CD14-positive monocyte (primary cell): ENCODE data around the gene ZNF124. TPM values are rescaled to one million over a fixed set of nuclear protein-coding genes. Genes with fewer than 3 reads are reported as not detected.

ENCODE experiments used
- DNase-seq, 3 donors: peaks; one replicate each; pipeline ENCODE4 v3.0.0-alpha.2; 2011 to 2022
- H2AFZ ChIP-seq: 2 replicates; pipeline ENCODE4 v1.6.0; 2012; ENCODE audit warnings: mild to moderate bottlenecking, low read depth, low read length, inconsistent platforms; ENCODE audit not compliant: insufficient read depth, poor library complexity, severe bottlenecking
- H3K27ac ChIP-seq, 2 donors: 1 replicate in 1 of 2; 2 replicates in 1 of 2; pipeline ENCODE4 v1.5.1; 2012 to 2013; ENCODE audit warnings: low read length in 2 of 2, control low read depth in 1 of 2, inconsistent platforms in 1 of 2, low read depth in 1 of 2, mild to moderate bottlenecking in 1 of 2
- H3K27me3 ChIP-seq, 2 donors: one replicate each; pipeline versions ENCODE4 v1.6.0 to v1.6.1; 2011 to 2013; ENCODE audit warnings: low read length in 2 of 2; ENCODE audit not compliant: control insufficient read depth in 2 of 2, insufficient read depth in 2 of 2
- H3K36me3 ChIP-seq, 2 donors: replicated peaks in 1 of 2; 1 replicate in 1 of 2; 2 replicates in 1 of 2; pipeline versions ENCODE4 v1.5.1 to v1.6.1; 2012 to 2013; ENCODE audit warnings: low read length in 2 of 2, control low read depth in 1 of 2, inconsistent platforms in 1 of 2, mild to moderate bottlenecking in 1 of 2; ENCODE audit not compliant: insufficient read depth in 2 of 2, control insufficient read depth in 1 of 2
- H3K4me1 ChIP-seq, 2 donors: 1 replicate in 1 of 2; 2 replicates in 1 of 2; pipeline versions ENCODE4 v1.5.1 to v1.6.1; 2012 to 2013; ENCODE audit warnings: low read length in 2 of 2, control low read depth in 1 of 2, inconsistent platforms in 1 of 2, mild to moderate bottlenecking in 1 of 2, moderate library complexity in 1 of 2; ENCODE audit not compliant: insufficient read depth in 2 of 2, control insufficient read depth in 1 of 2
- H3K4me2 ChIP-seq: replicated peaks from 2 replicates; pipeline ENCODE3; 2012; ENCODE audit warnings: low read length, moderate library complexity, mild to moderate bottlenecking; ENCODE audit not compliant: poor library complexity, severe bottlenecking; ENCODE audit errors: extremely low read depth
- H3K4me3 ChIP-seq, 3 experiments: fragments of 200-600 bp in 1 of 3; sonication (generic) in 1 of 3; replicated peaks in 1 of 3; 1 replicate in 2 of 3; 2 replicates in 1 of 3; pipeline ENCODE4 v1.5.1; 2011 to 2013; ENCODE audit warnings: low read length in 3 of 3, mild to moderate bottlenecking in 3 of 3, control low read depth in 2 of 3, low read depth in 2 of 3, inconsistent platforms in 1 of 3, moderate library complexity in 1 of 3
- H3K79me2 ChIP-seq: 2 replicates; pipeline ENCODE4 v1.6.0; 2012; ENCODE audit warnings: mild to moderate bottlenecking, control low read depth, inconsistent platforms, low read length, moderate library complexity; ENCODE audit not compliant: insufficient read depth
- H3K9ac ChIP-seq: 2 replicates; pipeline ENCODE4 v1.6.0; 2017; ENCODE audit warnings: low read length, mild to moderate bottlenecking; ENCODE audit not compliant: insufficient read depth, poor library complexity, severe bottlenecking
- H3K9me3 ChIP-seq, 2 donors: replicated peaks in 1 of 2; 1 replicate in 1 of 2; 2 replicates in 1 of 2; pipeline versions ENCODE4 v1.5.1 to v1.6.1; 2012 to 2013; ENCODE audit warnings: low read length in 2 of 2, control low read depth in 1 of 2; ENCODE audit not compliant: control insufficient read depth in 1 of 2, insufficient read depth in 1 of 2
- H4K20me1 ChIP-seq: 2 replicates; pipeline ENCODE4 v1.6.0; 2012; ENCODE audit warnings: mild to moderate bottlenecking, low read length, control low read depth, moderate library complexity; ENCODE audit not compliant: insufficient read depth
- H3K27ac Mint-ChIP-seq, 7 donors: one replicate each; pipeline ENCODE4 v1.8.0; 2020; ENCODE audit warnings: mild to moderate bottlenecking in 7 of 7, mixed read lengths in 7 of 7, moderate library complexity in 6 of 7, inconsistent platforms in 2 of 7
- H3K27me3 Mint-ChIP-seq, 3 donors: one replicate each; pipeline ENCODE4 v1.8.0; 2021 to 2022; ENCODE audit warnings: low read depth in 3 of 3, mild to moderate bottlenecking in 3 of 3, mixed read lengths in 3 of 3, moderate library complexity in 3 of 3, inconsistent platforms in 1 of 3
- H3K36me3 Mint-ChIP-seq, 2 donors: one replicate each; pipeline ENCODE4 v1.8.0; 2020; ENCODE audit warnings: mixed read lengths in 2 of 2, inconsistent platforms in 1 of 2, mild to moderate bottlenecking in 1 of 2
- H3K4me1 Mint-ChIP-seq: one replicate; pipeline ENCODE4 v1.8.0; 2020; ENCODE audit warnings: mild to moderate bottlenecking, mixed read lengths
- H3K4me3 Mint-ChIP-seq, 2 donors: one replicate each; pipeline ENCODE4 v1.8.0; 2020; ENCODE audit warnings: mild to moderate bottlenecking in 2 of 2, mixed read lengths in 2 of 2, moderate library complexity in 1 of 2
- H3K9me3 Mint-ChIP-seq, 7 donors: one replicate each; pipeline ENCODE4 v1.8.0; 2020 to 2022; ENCODE audit warnings: mixed read lengths in 7 of 7, mild to moderate bottlenecking in 6 of 7, moderate library complexity in 6 of 7, inconsistent platforms in 2 of 7
- CTCF ChIP-seq: fragments of 200-600 bp; IDR thresholded peaks from one replicate; pipeline ENCODE4 v1.8.0; 2022; ENCODE audit warnings: antibody characterized with exemption, mild to moderate bottlenecking
- WGBS: methylation state at CpG from one replicate; pipeline ENCODE4 v1.1.5; 2013; ENCODE audit warnings: missing lambda C conversion rate; ENCODE audit not compliant: insufficient coverage; 5-methylcytosine and 5-hydroxymethylcytosine counted together
- intact Hi-C, 2 donors: fragments of 100-400 bp; cut with micrococcal nuclease; formaldehyde crosslinking; loops; one replicate each; pipeline versions ENCODE4 v1.15.0 to v1.15.1; 2023
- polyA plus RNA-seq, 3 donors: library from polyadenylated mRNA; depleted of rRNA in 1 of 3; unstranded in 2 of 3; stranded (reverse) in 1 of 3; fragments of 300-500 nt in 2 of 3; fragments of >200 nt in 1 of 3; fragmentation: Illumina TruSeq in 2 of 3; gene quantifications; 1 replicate in 2 of 3; 2 replicates in 1 of 3; pipeline ENCODE4 v1.2.3, GENCODE V29; 2012 to 2021

ZNF124 gene
- polyA plus RNA-seq, 3 donors = 2.6 to 5.5 (median 5.2) TPM

GRCh38 chr1:247119600-247120407 lies 52.0 kb downstream of the ZNF124 start:
- TF ChIP-seq CTCF = no peak
- H3K27me3 ChIP-seq = no peaks in the 10 kb centered on the region
- H4K20me1 ChIP-seq = no peaks in the 10 kb centered on the region
- Mint-ChIP-seq H3K27ac (peak overlapping the region in 1 of 7 donors; percentile 36), H3K27me3 (peaks cover 4 to 13% (median 5%) of the 10 kb centered on the region in 3 donors), H3K36me3 (no peaks in the 10 kb centered on the region), H3K4me1 (no peaks in the 10 kb centered on the region), H3K4me3 (no peak overlapping the region), H3K9me3 (peaks cover 0 to 37% (median 26%) of the 10 kb centered on the region in 7 donors)
- H3K79me2 ChIP-seq = no peaks in the 10 kb centered on the region
- H3K27ac ChIP-seq = no peak overlapping the region
- H2AFZ ChIP-seq = no peak overlapping the region
- intact Hi-C loops = no loop called here
- no peaks in the 10 kb centered on the region for H3K36me3 ChIP-seq
- no peak overlapping the region for H3K4me3 ChIP-seq
- no peak for DNase-seq
- H3K4me2 ChIP-seq = no peak overlapping the region
- peaks cover 7 to 24% of the 10 kb centered on the region in 2 donors for H3K9me3 ChIP-seq
- H3K9ac ChIP-seq = no peak overlapping the region
- no peaks in the 10 kb centered on the region for H3K4me1 ChIP-seq
- WGBS = 96% methylated on average over 22 of the region's 22 CpGs

GRCh38 chr1:247118946-247119446 lies 52.8 kb downstream of the ZNF124 start:
- intact Hi-C loops = no loop called here
- Mint-ChIP-seq H3K4me3 (no peak overlapping the region), H3K36me3 (no peaks in the 10 kb centered on the region), H3K27ac (peak overlapping the region in 2 of 7 donors; percentile 11 to 36), H3K4me1 (no peaks in the 10 kb centered on the region), H3K27me3 (peaks cover 7 to 16% (median 13%) of the 10 kb centered on the region in 3 donors), H3K9me3 (peaks cover 0 to 29% (median 19%) of the 10 kb centered on the region in 7 donors)
- peak; percentile 10 to 43 (median 23) for DNase-seq
- Histone ChIP-seq H3K79me2 (no peaks in the 10 kb centered on the region), H3K27ac (no peak overlapping the region), H3K27me3 (peaks cover 0 to 7% of the 10 kb centered on the region in 2 donors), H3K4me2 (no peak overlapping the region), H3K9ac (no peak overlapping the region), H3K4me3 (no peak overlapping the region), H3K4me1 (no peaks in the 10 kb centered on the region), H3K9me3 (peaks cover 7 to 17% of the 10 kb centered on the region in 2 donors), H3K36me3 (no peaks in the 10 kb centered on the region), H2AFZ (no peak overlapping the region), H4K20me1 (no peaks in the 10 kb centered on the region)
- WGBS = 69% methylated on average over 11 of the region's 11 CpGs
- TF ChIP-seq CTCF = peak; percentile 17
